GM12892 (cell line): ENCODE data around the gene PIGM.

Experiments used
- DNase-seq: peaks from one replicate; pipeline ENCODE4 v3.0.0; 2011; ENCODE audit not compliant: insufficient read length
- FAIRE-seq: peaks from 2 replicates; lab custom pipeline; 2011; peaks lifted over from hg19 to GRCh38; lab: Jason Lieb, UNC
- POLR2A ChIP-seq: IDR thresholded peaks from 2 replicates; pipeline ENCODE4 v1.6.1; 2011; ENCODE audit warnings: low read depth, low read length, control low read depth
- POLR2AphosphoS5 ChIP-seq: IDR thresholded peaks from 2 replicates; pipeline ENCODE4 v1.6.1; 2011; ENCODE audit warnings: low read depth, low read length, control low read depth
- TAF1 ChIP-seq: IDR thresholded peaks from 2 replicates; pipeline ENCODE4 v1.6.1; 2011; ENCODE audit warnings: low read depth, mild to moderate bottlenecking, control low read depth, low read length, borderline replicate concordance

PIGM gene

DNA sequence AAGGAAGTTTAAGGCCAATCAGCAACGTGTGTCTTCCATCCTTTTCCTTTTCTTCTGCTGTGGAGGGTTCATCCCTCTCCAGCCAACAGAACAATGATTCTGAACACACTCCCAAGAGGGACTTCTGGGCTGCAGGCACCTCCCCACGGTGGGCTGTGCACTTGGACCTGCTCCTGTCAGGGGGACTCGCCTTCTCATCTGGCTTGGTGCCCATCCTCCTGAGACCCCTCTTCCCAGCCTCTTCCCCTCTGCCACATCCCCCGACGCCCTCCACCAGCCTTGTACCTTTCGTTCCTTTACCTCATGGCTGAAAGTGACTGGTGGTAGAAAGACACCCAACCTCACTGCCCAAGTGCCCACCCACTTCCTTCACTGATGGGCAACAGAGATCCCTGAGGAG, 51.7 kb downstream of the PIGM start:
- no peak for FAIRE-seq
- no peak for DNase-seq
- TF ChIP-seq POLR2AphosphoS5: no peak
- no peak for TF ChIP-seq TAF1
- TF ChIP-seq POLR2A: no peak

DNA sequence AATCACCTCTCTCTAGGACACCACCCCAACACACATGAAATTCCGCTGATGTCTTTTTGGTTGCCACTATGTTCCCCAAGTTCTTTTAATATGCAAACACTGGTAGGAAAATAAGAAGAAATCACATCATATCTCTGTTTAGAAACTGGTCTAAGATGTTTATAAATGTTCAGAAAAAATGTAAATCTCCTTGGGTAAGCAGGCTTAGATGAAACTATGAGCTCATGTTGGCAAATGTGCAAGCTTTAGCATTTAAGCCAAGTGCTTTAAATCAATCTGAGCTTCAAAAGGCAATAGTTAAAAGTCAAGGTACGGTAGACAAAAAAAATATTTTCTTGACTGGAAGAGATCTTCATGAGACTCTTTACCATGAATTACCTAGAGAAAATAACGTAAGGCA, 52.5 kb downstream of the PIGM start:
- TF ChIP-seq TAF1 (no peak), POLR2A (no peak), POLR2AphosphoS5 (no peak)
- FAIRE-seq: no peak

DNA sequence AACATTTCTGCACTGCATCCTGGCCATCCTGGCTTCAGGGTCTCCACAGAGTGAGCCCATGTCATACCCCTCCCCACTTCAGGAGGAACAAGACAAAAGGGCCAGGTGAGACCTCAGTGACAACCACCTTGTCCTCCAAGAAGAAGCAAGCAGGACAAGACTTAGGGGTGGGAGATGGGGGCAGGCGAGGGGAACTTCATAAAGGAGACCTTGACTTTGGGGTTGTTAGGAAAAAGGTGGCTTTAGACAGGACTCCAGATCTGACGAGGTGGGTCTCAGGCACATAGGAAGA, 53.7 kb downstream of the PIGM start:
- DNase-seq: no peak
- no peak for TF ChIP-seq POLR2AphosphoS5
- no peak for TF ChIP-seq TAF1
- no peak for TF ChIP-seq POLR2A
- no peak for FAIRE-seq

More for the DNA sequence above, 52.5 kb downstream of the PIGM start:
- no peak for DNase-seq

DNA sequence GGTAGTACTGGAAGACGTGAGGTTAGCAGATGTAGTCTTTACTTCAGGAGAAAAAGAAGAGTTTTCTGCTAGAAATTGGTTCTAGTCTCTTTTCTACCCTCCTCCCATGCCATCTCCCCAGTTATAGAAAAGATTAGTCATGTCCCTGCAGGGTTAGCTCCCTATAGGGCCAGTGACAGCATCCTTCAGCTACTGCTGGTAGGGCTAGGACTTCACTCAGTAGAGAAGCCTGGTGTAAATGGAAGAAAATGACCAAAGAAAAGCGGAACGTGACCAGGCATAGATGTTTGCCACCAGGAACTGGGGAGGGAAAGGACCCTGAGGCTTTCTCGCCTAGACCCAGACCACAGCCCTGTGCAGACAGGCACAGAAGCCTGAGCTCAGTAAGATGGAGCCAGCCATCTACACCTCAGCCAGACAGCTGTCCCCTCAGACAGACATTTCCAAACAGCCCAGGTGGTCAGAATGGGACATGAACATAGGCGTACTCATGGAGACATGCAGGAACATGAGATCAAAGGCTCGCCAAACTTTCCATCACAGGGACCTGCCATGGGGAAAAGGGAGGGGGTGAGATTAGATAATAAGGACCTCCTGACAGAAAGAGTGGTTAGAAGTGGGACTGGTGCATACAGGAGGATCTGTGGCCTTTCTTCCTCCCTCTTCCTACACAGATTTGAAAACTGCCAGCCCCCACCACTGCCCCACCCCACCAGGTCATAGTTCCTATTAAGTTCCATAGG, 54.3 kb downstream of the PIGM start:
- FAIRE-seq (no peak), DNase-seq (no peak)
- TF ChIP-seq POLR2AphosphoS5: no peak
- TF ChIP-seq TAF1: no peak
- no peak for TF ChIP-seq POLR2A
